Activated T-cell treated with anti-CD3 and anti-CD28 coated beads for 4 hours (primary cell): ENCODE data around the gene NCAM1.
"Not testable (repeated sequence)": the region's sequence is repeated elsewhere in the genome, so short reads cannot be mapped to it uniquely, and the experiment has no call there.

Experiments used
- DNase-seq: peaks from one replicate; pipeline ENCODE4 v3.0.0-alpha.2; 2020

Gene NCAM1

DNA sequence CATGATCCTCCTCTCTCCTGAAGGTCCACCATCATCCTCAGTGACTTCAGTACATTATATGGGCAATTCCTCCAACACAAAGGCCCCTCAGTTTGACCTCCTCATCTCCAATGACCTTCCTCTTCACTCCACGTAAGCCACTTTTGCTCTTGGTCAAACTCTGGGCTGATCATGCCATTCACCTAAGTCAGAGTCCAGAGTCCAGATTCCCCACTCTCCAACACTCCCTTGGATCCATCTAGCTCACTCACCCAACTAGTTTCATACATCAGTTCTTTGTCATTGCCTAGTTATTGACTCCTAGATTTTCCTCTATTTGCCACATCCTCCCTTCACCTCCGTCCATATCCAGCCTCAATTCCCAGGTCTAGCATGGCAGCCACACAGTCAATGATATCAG is 322.7 kb downstream of the NCAM1 start:
- no peak for DNase-seq

DNA sequence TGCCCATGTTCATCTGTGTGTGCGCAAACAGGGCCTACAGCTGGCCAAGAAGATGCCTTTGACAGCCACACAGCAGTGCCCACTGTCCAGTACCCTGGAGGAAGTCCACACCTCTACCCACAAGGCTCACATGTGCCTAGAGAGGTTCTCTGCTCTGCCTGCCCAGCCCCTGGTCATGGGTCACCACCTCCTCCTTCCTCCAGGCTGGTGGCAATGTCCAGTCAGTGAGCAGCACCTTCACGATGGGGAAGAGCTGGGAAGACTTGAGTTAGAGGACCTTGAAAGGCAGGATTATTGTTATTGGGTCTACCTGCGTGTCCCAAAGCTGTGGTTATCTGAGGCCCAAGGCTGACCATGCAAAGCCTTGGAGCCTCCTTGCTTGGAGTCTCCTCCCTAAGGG is 324.8 kb downstream of the NCAM1 start:
- no peak for DNase-seq

DNA sequence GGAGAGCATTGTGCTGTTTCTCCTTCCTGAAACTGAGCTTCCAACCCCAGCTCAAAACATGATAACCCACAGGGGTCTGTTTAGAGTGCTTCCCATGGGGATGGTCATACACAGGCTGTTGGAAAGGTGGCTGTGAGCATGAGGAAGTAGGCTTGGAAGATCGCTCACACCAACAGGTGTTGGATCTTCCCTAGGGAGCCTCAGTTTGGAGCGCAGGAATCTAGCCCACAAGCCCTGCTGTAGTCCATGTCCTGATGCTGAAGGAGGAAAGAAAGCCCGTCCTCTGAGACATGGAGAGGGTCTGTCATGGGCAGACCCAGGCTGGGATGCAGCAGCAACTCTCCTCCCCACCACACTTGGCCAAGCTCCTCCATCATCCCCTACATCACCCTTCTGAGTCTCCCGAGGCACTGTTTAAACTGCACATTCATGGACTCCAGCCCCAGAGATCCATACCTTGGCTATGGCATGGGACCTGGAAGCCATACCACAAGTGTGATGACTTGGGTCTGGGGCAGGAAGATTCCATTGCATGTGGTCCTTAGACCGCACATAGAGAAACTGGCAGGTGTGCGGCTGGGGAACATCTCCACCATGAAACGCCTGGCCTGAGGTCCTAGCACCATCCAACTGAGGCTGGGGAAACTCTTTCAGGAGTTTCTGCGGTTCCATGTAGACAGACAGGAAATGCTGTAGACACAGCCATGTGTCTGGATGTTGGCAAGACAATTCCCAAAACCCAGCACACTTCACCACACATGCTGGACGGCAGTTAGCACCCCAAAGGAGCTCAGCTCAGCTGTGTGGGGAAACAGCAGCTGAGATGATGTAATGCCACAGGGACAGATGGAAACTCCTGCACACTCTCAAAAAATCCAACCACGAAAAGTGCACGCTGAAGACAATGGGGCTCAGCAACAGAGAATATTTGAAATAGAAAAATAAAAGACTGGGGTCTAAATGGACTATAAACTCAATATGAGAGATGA is 325.6 kb downstream of the NCAM1 start:
- no peak for DNase-seq

DNA sequence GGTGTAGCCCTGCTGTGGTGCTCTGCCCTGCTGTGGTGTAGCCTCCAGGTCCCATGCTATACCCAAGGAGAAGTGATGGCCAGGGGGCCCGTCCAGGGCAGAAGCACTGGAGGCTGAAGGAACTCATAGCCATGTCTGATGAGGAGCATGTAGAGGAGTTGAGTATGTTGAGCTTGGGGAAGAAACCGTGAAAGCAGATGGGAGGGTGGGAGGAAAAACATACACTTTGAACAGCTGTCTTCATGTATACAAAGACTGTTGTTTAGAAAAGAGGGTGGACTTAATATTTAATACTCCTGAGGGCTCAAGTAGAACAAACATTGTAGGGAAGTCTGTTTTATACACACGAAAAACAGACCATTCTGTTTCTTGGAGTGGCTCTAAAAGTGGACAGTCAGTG is 326.6 kb downstream of the NCAM1 start:
- no peak for DNase-seq

DNA sequence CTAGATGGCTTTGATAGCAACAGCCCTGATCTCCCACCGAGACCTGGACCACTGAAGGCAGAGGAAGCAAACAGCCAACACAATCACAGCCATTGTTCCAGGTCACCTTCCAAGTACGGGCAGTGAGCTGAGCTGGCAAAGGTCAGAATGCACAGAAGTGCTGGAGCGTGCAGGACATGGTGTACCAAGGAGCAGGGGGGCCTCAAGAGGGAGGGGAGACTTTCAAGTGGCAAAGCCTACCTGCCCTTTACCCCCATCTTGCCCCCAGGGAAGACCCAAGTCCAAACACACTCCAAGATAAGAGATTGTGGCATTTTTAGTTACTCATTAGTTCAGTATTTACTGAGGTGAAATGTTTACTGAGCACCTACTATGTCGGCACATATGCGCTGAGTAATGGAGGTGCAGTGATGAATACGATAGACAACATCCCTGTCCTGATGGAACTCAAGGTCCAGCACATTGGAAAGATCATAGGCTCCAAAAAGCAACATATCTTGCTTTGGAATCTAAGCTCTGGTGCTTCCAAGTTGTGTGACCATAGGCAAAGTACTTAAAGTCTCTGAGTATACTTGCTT is 327.2 kb downstream of the NCAM1 start:
- no peak for DNase-seq

DNA sequence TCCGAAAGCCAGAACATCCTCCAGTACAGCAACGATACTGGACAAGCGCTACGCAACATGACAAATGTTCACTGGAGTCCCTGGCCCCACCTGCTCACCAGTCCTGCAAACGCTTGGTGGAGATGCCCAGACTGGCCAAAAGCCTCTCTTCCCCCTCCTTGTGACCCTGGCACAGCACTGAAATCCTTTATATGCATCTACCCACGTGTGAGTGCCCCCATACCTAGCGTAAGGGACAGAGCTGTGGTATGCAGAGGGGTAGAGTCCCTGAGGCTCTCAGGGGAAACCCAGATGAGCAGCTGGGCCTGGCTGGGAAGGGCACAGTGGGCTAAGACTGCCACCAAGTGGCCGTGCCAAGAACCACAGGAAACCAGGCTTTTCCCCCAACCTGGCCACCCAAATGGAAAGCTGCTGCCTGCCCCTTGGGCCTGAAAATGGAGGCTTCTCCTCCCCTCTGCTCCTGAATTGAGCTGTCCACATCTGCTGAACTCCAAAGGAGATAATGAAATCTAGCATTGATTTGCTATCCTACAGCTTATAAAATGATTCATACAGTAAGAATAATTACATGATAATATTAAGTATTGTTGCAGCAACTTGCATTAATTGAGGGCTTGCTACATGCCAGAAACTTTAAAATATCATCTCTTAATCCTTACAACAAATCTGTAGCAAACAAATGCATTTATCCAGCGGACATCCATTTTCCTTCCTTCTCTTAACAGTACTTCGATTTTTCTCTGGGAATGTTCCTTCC is 328.4 kb downstream of the NCAM1 start:
- DNase-seq: peak; percentile 49

DNA sequence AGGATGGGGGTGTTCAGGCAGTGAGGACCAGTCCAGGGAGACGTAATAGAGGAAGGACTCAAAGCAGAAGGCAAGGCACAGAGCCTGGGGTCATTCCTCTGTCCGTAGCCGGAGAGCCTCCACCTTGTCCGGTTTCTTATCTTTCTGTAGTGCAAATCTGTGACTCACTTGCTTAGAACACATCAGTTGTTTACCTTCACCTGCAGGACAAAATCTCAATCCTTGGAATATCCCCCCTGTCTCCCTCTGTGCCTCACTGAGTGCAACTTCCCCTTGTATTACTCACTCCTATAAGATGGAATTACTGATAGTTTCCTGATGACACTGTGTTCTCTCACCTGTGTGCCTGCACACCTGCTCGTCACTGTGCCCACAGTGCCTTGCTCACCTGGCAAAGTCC is 332.7 kb downstream of the NCAM1 start:
- DNase-seq: no peak

DNA sequence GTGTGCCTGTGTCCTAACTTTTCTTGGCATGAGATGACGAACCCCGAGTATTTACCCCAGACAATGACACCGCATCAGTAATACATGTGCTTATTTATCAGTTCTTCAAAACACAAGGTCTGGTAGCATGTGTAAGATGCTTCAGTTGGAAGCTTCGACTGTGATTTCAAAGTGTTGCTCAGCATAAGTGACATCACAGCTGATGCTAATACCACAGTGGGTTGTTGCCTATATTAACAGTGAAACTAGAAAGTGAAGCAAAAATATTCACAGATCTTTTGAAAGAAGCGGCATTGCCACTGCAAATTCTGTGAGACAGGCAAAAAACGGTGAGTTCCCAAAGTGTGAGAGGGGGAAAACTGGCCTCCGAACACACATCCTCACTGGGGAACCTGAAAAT is 334.8 kb downstream of the NCAM1 start:
- no peak for DNase-seq

DNA sequence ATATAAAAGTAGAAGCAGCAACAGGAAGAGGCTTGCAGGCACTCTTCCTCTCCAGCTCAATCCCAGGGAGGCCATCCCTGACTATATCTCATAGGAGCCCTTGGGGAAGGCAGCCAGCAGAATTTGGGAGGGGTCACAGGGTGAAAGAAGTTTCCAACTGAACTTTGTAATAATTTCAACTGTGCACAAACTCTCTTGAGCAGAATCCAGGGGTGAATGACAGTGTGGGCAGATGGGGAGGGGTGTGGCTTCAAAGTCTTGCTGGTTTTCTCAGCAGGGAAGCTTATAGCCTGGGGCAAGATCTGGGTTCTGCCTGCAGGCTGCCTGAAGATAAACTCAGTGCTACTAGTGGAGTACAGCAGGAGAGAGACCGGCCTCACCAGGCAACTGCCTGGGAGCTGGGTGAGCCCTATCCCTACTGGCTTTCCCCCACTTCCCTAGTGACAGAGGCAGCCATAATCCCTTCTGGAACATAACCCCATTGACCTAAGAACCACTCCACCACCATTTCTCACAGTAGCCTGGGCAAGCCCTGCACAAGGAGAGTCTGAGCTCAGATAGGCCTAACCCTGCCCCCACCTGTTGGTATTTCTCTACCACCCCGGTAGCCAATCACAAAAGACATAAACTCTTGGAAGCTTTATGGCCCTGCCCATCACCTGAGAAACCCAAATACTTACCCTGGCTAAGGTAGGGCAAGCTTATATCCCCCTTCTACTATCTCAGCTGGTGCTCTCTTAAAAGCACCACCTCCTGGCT is 335.4 kb downstream of the NCAM1 start:
- DNase-seq: no peak

DNA sequence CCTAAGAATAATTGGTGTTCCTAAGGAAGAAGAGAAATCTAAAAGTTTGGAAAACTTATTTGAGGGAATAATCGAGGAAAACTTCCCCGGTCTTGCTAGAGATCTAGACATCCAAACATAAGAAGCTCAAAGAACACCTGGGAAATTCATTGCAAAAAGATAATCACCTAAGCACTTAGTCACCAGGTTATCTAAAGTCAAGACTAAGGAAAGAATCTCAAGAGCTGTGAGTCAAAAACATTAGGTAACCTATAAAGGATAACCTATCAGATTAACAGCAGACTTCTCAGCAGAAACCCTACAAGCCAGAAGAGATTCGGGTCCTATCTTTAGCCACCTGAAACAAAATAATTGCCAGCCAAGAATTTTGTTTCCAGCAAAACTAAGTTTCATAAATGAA is 337.3 kb downstream of the NCAM1 start:
- not testable (repeated sequence) for DNase-seq

DNA sequence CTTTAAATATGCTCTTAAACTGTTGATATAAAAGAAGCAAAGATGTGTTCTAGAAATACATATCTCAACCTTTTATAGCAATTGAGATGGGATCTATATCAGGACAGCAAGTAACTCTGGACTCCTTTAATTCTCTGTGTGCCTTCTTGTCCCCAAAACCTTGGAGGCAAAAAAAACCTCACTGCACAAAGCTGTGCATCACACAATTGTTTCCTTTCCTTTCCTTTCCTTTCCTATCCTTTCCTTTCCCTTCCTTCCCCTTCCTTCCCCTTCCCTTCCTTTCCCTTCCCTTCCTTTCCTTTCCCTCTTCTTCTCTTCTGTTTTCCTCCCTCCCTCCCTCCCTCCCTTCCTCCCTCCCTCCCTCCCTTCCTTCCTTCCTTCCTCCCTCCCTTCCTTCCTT is 343.7 kb downstream of the NCAM1 start:
- no peak for DNase-seq

DNA sequence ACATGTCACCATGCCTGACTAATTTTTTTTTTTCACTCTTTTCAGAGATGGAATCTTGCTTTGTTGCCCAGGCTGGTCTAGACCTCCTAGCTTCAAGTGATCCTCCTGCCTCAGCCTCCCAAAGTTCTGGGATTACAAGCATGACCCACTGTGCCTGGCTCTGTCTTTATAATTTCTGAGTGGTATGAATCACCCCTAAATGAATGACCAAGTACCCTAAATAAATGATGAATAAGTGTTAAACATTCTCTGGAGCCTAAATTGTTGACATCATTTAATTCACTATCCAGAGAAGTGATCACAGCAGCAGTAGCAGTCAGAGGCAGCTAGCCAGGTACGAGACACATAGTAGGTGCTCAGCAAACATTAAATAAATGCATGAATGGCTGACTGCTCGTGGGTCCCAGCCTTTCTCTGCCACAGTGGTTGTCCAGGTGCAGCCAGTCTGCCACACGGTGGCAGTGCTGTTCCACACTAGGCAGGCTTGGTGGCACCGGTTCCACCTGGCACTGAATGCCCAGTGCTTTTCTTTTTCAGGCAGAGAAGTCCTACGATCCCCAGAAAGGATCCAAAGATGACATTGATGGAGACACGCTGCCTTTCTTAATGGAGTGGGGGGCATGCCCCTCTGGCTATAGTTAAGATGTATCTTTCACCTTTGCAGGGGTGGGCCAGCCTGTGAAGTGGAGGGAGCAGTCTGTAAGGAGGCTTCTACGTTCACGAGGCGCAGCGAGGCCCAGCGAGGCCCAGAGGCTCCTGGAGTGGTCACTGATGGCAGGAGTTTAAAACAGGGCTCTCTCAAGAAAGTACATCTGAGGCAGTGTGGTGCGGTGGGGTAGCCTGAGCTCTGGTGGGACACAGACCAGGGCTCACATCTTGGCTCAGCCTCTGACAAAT is 344.5 kb downstream of the NCAM1 start:
- peak; percentile 52 for DNase-seq

DNA sequence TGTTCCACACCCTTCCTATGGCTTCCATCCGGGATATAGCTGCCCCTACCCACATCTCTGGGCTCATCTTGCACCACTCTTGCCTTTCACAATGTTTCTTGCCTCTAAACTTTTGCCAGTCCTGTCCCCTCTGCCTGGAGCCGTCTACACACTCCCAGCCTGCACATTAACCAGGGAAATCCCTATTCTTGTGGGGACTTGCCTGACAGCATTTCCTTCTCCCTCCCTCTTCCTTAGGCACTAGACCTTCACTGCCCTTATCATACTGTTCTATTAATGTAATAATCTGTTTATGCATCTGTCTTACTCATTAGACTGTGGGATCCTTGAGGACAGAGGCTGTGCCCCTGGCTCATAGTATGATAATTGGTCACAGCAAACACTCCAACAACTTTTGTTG is 347.4 kb downstream of the NCAM1 start:
- DNase-seq: no peak

DNA sequence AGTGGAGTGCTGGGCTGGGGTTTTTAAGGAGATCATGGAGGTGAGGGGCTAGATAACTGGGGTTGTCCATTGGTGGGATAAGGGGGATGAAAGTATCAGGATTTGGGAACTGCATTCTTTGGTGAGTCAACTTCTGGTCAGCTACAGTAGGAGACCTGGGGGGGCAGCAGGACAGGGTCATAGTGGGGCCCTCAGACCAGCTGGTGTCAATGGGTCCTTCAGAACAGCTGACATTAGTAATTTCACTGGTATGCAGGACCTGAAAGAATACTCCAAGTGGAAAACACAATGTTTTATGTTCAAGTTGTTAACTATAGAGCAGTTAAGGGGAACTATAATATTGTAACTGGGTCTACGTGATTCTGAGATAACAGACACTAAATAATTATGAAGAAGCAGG is 350.3 kb downstream of the NCAM1 start:
- DNase-seq: no peak

DNA sequence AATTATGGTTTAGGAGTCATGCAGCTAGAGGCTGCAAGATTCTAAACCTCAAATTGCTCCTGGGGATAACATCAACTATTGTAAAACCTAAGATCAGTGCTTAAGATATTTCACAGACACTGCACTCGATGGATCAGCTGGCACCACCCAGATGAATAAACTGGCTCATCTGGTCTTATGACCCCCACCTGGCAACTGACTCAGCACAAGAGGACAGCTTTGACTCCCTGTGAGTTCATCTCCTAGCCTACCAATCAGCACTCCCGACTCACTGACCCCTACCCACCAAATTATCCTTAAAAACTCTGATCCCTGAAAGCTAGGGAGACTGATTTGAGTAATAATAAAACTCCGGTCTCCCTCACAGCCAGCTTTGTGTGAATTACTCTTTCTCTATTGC is 352.4 kb downstream of the NCAM1 start:
- DNase-seq: no peak

DNA sequence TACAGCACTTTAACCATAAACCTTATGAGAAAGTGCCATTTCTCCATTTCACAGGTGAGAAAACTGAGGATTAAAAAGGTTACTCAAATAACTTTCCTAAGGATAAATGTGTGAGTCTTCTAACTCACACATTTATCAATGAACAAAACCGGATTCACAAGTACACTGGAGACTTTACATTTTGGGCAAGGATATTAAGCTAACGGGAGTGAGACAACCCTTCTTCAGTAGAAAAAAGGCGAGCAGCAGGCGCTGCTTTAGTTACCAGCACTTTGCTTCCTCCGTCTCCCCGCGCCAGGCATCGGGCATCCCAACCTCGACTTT is 352.8 kb downstream of the NCAM1 start:
- DNase-seq: no peak

DNA sequence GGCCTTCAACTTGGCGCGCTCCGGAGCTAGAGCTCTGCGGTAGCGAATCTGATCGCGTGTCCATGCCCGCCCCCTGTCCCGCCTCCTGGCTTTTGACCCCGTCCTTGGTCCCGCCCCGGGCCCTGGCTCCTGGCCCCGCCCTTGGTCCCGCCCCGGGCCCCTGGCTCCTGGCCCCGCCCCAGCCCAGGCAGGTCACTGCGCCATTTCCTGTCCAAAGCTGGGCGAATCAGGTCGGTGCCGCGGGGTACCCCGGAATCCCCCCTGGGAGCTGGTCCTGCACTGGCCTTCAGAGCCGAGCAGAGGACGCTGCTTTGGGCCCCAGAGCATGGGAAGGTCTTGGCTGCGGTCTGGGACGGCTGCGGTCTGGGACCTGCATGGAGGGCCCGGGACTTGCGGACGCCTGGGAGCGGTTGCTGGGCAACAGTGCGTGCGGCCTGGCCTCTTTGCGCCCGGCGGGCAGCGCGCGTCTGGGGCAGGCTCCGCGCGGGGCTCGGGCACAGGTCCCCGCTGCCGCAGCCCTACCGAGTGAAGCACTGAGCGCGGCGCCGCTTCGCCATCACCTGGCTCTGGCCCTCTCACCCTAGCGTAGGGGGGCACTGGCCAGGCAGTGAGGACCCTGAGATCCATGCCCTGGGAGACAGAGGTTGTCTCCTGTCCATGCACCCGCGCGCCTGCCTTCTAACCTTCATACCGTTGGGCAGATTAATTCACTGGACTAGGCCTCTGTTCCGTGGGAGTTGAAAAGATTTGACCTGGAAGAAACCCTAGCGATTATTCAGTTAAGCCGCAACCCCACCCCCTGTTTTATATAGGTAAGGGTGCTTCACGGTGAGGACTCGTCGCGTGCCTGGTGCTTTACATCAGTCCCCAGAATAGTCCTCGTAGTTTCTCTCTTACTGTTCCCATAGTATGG is 353.4 kb downstream of the NCAM1 start, which contains the start of gene TTC12:
Gene TTC12, plus strand, starts transcription at position 195 of the 913 bp plus-strand sequence. CDS start 1,675 bp downstream, outside the sequence.
- DNase-seq: peak; percentile 90

DNA sequence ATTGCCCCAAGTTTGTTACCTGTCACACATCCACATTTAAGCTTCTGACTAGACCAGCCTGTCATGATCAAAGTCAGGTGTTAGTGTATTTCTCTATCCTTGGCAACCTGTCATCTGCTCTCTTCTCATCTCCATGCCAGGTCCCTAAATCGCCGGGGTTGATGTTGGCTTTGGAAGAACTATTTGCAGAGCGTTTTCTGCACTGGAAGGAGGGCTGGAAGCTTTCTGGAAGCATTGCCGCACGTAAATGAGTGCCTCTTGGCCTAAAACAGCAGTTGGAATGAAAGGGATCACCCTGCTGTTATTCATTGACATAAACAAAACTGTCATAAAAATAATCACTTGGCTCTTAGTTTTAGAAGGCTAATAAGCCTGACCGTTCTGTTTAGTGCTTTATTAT is 354.6 kb downstream of the NCAM1 start:
- no peak for DNase-seq

DNA sequence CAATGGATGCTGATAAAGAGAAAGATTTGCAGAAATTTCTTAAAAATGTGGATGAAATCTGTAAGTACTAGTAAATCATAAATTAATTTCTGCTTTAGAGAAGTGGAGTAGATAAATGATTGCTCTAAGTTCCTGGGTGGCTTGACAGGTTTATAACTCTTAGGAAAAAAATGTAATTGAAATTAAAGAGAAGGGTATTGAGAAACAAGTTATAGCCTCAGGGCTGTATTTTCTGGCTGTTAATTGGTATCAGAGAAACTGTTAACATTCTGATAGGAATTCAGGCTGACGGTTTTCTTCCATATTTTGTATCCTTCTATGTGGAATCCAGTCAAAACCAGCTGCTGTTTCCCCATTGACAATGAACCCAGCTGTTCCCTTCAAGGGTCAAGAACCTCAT is 355.0 kb downstream of the NCAM1 start:
- no peak for DNase-seq

DNA sequence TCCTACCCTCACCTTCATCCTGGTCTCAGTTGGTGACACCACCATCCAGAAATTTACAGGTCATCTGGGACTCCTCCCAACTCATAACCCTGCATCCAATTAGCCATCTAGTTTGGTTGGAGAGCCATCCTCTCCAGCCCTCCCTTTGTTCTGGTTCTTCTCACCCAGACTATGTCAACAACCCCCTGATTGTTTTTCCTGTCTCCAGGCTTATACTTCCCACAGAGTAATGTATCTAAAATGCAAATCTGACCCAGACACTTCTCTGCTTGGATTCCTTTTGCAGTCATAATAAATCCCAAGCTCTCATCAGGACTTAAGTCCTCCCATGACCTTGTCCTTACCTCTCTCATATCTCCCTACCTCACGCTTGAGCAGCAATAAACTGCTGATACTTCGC is 356.1 kb downstream of the NCAM1 start:
- no peak for DNase-seq

DNA sequence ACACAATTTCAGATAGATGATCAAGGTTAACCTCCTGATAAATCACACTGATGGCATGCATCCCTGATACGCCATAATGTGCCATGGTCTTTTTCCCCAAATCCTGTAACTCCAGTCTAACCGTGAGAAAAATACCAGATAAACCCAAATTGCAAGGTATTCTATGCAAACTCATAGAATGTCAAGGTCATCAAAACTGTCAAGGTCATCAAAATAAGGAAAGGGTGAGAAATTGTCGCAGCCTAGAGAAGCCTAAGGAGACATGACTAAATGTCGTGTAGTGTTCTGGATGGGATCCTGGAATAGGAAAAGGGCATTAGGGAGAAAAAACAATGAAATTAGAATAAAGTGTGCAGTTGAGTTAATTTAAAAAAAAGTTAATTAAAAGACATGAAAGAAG is 357.9 kb downstream of the NCAM1 start:
- no peak for DNase-seq
